Measurements from ENCODE around the gene TMEM171.
A peak's percentile ranks its signal among the peaks of the same experiment; 100 is the strongest.

The TMEM171 gene

GRCh38 chr5:73152411-73153388 lies 32.3 kb downstream of the TMEM171 start:
- Histone ChIP-seq H3K27me3 (replicated peaks; ENCODE audit: control insufficient read depth, insufficient read depth, low read length) (peaks cover 7% of the 10 kb centered on the region), H3K36me3 (ENCODE audit: control insufficient read depth, insufficient read depth, low read length) (no peaks in the 10 kb centered on the region), H3K4me3 (replicated peaks; ENCODE audit: low read depth, low read length) (no peak overlapping the region)
- DNase-seq (ENCODE audit: extremely low read depth, insufficient read length): no peak
- peak; percentile 3 for TF ChIP-seq CTCF (IDR thresholded peaks at IDR 0.05; ENCODE audit: insufficient read depth, low read length, poor library complexity, severe bottlenecking)

GRCh38 chr5:73153513-73153912 lies 33.1 kb downstream of the TMEM171 start:
- no peaks in the 10 kb centered on the region for H3K36me3 ChIP-seq (ENCODE audit: control insufficient read depth, insufficient read depth, low read length)
- H3K27me3 ChIP-seq (replicated peaks; ENCODE audit: control insufficient read depth, insufficient read depth, low read length): peaks cover 7% of the 10 kb centered on the region
- TF ChIP-seq CTCF (IDR thresholded peaks at IDR 0.05; ENCODE audit: insufficient read depth, low read length, poor library complexity, severe bottlenecking): no peak
- H3K4me3 ChIP-seq (replicated peaks; ENCODE audit: low read depth, low read length): no peak overlapping the region
- no peak for DNase-seq (ENCODE audit: extremely low read depth, insufficient read length)

GRCh38 chr5:73154208-73155006 lies 34.0 kb downstream of the TMEM171 start:
- no peak for DNase-seq (ENCODE audit: extremely low read depth, insufficient read length)
- Histone ChIP-seq H3K36me3 (ENCODE audit: control insufficient read depth, insufficient read depth, low read length) (no peaks in the 10 kb centered on the region), H3K27me3 (replicated peaks; ENCODE audit: control insufficient read depth, insufficient read depth, low read length) (peaks cover 7% of the 10 kb centered on the region), H3K4me3 (replicated peaks; ENCODE audit: low read depth, low read length) (no peak overlapping the region)
- TF ChIP-seq CTCF (IDR thresholded peaks at IDR 0.05; ENCODE audit: insufficient read depth, low read length, poor library complexity, severe bottlenecking): no peak

GRCh38 chr5:73155271-73156222 lies 35.2 kb downstream of the TMEM171 start:
- TF ChIP-seq CTCF (IDR thresholded peaks at IDR 0.05; ENCODE audit: insufficient read depth, low read length, poor library complexity, severe bottlenecking): no peak
- H3K27me3 ChIP-seq (replicated peaks; ENCODE audit: control insufficient read depth, insufficient read depth, low read length): peaks cover 7% of the 10 kb centered on the region
- no peaks in the 10 kb centered on the region for H3K36me3 ChIP-seq (ENCODE audit: control insufficient read depth, insufficient read depth, low read length)
- DNase-seq (ENCODE audit: extremely low read depth, insufficient read length): no peak
- no peak overlapping the region for H3K4me3 ChIP-seq (replicated peaks; ENCODE audit: low read depth, low read length)
